Measurements from ENCODE around the gene DYRK3. TPM values are rescaled to one million over a fixed set of nuclear protein-coding genes. Genes with fewer than 3 reads are reported as not detected.

Gene DYRK3
- total and polyA plus RNA-seq, 11 donors = 6.5 to 32.5 (median 15.9) TPM

GRCh38 chr1:206693592-206693991, 58.3 kb downstream of the DYRK3 start:
- peak in 4 of 5 donors; percentile 56 to 78 (median 64) for DNase-seq
- H3K4me1 ChIP-seq = peaks cover 33 to 100% (median 98%) of the 10 kb centered on the region in 12 donors
- intact Hi-C loops (cut with DNase I) = loop anchor here in 3 of 10 donors (2.0 to 5.0 kb wide), 5 partner anchors 29 to 36 kb away; no protein-coding TSS in a partner anchor
- 16 to 18% (median 16%) methylated on average over 7 of the region's 7 CpGs for WGBS, 4 donors
- H3K27ac ChIP-seq = peak overlapping the region; percentile 79 to 99 (median 96)
- no peaks in the 10 kb centered on the region for H3K27me3 ChIP-seq
- ATAC-seq = peak; percentile 25 to 62 (median 59)
- H3K4me3 ChIP-seq = peak overlapping the region in 5 of 12 donors; percentile 7 to 29 (median 22)
- no peak for TF ChIP-seq CTCF (IDR thresholded peaks at IDR 0.05)
- TF ChIP-seq POLR2A (IDR thresholded peaks at IDR 0.05) = no peak
- peaks cover 0 to 24% (median 13%) of the 10 kb centered on the region in 9 donors for H3K36me3 ChIP-seq
- no peaks in the 10 kb centered on the region for H3K9me3 ChIP-seq

- ATAC-seq = no peak
- TF ChIP-seq CTCF (IDR thresholded peaks at IDR 0.05) (no peak), POLR2A (IDR thresholded peaks at IDR 0.05) (no peak)
- no peaks in the 10 kb centered on the region for H3K27me3 ChIP-seq
- no peak for DNase-seq
- H3K36me3 ChIP-seq = peaks cover 0 to 24% (median 13%) of the 10 kb centered on the region in 9 donors
- intact Hi-C loops (cut with DNase I) = loop anchor here in 1 of 10 donors (5.0 kb wide), 2 partner anchors 33 to 37 kb away; no protein-coding TSS in a partner anchor
- peaks cover 32 to 100% (median 97%) of the 10 kb centered on the region in 12 donors for H3K4me1 ChIP-seq
- H3K4me3 ChIP-seq = no peak overlapping the region
- H3K9me3 ChIP-seq = no peaks in the 10 kb centered on the region
- WGBS, 4 donors = 28 to 32% (median 31%) methylated on average over 9 to 11 of the region's 11 CpGs
- peak overlapping the region; percentile 79 to 99 (median 96) for H3K27ac ChIP-seq
These were observed 59.1 kb downstream of the DYRK3 start for GRCh38 chr1:206694171-206695124.

- H3K27ac ChIP-seq = peak overlapping the region in 11 of 12 donors; percentile 51 to 99 (median 96)
- no peaks in the 10 kb centered on the region for H3K9me3 ChIP-seq
- ATAC-seq = no peak
- DNase-seq = no peak
- H3K4me3 ChIP-seq = no peak overlapping the region
- WGBS, 4 donors = 64 to 72% (median 67%) methylated on average over 9 of the region's 9 CpGs
- H3K4me1 ChIP-seq = peaks cover 37 to 100% (median 97%) of the 10 kb centered on the region in 12 donors
- no peak for TF ChIP-seq CTCF (IDR thresholded peaks at IDR 0.05)
- TF ChIP-seq POLR2A (IDR thresholded peaks at IDR 0.05) = no peak
- no peaks in the 10 kb centered on the region for H3K27me3 ChIP-seq
- H3K36me3 ChIP-seq = peaks cover 0 to 28% (median 13%) of the 10 kb centered on the region in 9 donors
- intact Hi-C loops (cut with DNase I) = no loop called here
These were observed 60.4 kb downstream of the DYRK3 start for GRCh38 chr1:206695733-206696132.

All from heart left ventricle (tissue), 16 donors.